ENCODE data around the gene TRIP11. TPM values are rescaled to one million over a fixed set of nuclear protein-coding genes. Genes with fewer than 3 reads are reported as not detected.

TRIP11 gene
- total RNA-seq, 1 donor from 2014 or later: 27.0 TPM

DNA sequence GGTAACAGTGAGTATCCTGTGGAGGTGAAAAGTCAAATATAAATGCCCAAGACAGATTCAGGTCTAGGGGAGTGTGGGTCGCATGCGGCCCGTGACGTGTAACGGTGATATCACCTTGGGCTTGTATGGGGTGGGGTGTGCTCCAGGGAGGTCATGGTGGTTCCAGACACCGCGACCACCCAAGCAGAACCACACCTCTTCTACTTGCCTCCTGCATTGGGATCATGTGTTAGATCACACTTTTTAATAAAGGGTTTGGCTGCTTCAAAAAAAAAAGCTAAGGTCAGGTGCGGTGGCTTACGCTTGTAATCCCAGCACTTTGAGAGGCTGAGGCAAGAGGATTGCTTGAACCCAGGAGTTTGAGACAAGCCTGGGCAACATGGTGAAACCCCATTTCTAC is 96.9 kb downstream of the TRIP11 start:
- no peak for DNase-seq (ENCODE audit: extremely low spot score in 2 of 2)
- H3K27ac ChIP-seq: no peak overlapping the region
- no peak overlapping the region for H3K4me3 ChIP-seq
- H3K4me1 ChIP-seq: peaks cover 17% of the 10 kb centered on the region
- no peaks in the 10 kb centered on the region for H3K9me3 ChIP-seq
- intact Hi-C loops (cut with DNase I): no loop called here
- no peaks in the 10 kb centered on the region for H3K27me3 ChIP-seq
- peaks cover 0 to 13% of the 10 kb centered on the region in 2 donors for H3K36me3 ChIP-seq
- TF ChIP-seq, protein P1, sequence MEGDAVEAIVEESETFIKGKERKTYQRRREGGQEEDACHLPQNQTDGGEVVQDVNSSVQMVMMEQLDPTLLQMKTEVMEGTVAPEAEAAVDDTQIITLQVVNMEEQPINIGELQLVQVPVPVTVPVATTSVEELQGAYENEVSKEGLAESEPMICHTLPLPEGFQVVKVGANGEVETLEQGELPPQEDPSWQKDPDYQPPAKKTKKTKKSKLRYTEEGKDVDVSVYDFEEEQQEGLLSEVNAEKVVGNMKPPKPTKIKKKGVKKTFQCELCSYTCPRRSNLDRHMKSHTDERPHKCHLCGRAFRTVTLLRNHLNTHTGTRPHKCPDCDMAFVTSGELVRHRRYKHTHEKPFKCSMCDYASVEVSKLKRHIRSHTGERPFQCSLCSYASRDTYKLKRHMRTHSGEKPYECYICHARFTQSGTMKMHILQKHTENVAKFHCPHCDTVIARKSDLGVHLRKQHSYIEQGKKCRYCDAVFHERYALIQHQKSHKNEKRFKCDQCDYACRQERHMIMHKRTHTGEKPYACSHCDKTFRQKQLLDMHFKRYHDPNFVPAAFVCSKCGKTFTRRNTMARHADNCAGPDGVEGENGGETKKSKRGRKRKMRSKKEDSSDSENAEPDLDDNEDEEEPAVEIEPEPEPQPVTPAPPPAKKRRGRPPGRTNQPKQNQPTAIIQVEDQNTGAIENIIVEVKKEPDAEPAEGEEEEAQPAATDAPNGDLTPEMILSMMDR (IDR thresholded peaks at IDR 0.05): no peak
- TF ChIP-seq POLR2AphosphoS5 (IDR thresholded peaks at IDR 0.05; ENCODE audit: insufficient read depth in 1 of 2, low read depth in 1 of 2) (no peak), POLR2A (IDR thresholded peaks at IDR 0.05) (no peak)

DNA sequence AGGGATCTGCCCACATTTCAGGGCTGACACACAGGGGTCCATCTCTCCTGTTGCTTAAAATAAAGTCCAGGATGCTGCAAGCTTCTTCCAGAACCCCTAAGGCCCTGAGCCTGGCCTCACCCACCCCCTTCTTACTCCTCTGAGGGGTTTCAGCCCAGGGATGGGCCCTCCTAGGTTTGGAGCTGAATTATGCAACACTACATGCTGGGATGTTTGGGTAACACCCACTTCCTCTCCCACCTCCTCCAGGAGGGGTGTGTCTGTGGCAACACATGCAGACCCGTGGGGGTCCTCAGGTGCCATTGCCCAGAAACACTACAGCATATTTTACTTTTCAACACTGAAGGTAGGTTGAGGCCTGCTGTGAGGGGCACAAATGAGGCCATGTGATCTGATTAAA is 97.7 kb downstream of the TRIP11 start:
- intact Hi-C loops (cut with DNase I): no loop called here
- no peak for DNase-seq (ENCODE audit: extremely low spot score in 2 of 2)

DNA sequence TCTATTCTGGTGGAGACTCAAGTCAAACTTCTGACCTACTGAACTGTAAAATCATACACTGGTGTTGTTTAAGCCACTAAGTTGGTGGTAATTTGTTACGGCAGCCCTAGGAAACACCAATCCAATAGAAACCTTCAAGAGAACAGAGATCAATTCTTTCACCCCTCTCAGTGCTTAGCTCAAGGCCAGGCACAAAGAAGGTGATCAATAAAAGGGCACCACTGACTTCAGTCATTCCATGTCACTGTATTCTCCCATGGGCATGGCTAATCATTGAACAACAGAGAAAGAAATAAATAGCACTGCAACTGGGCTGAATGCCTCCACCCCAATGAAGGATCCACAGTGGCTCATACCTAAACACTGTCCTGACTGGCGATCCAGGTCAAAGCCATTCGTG is 99.7 kb downstream of the TRIP11 start:
- Histone ChIP-seq H3K4me3 (no peak overlapping the region), H3K4me1 (no peaks in the 10 kb centered on the region), H3K27ac (no peak overlapping the region), H3K27me3 (no peaks in the 10 kb centered on the region), H3K36me3 (peaks cover 0 to 21% of the 10 kb centered on the region in 2 donors), H3K9me3 (no peaks in the 10 kb centered on the region)
- no peak for DNase-seq (ENCODE audit: extremely low spot score in 2 of 2)
- TF ChIP-seq POLR2AphosphoS5 (IDR thresholded peaks at IDR 0.05; ENCODE audit: insufficient read depth in 1 of 2, low read depth in 1 of 2) (no peak), POLR2A (IDR thresholded peaks at IDR 0.05) (no peak)
- TF ChIP-seq, protein P1 (IDR thresholded peaks at IDR 0.05): no peak
- intact Hi-C loops (cut with DNase I): no loop called here

More for the DNA sequence above, 97.7 kb downstream of the TRIP11 start:
- Histone ChIP-seq H3K9me3 (no peaks in the 10 kb centered on the region), H3K4me1 (peaks cover 12% of the 10 kb centered on the region), H3K36me3 (peaks cover 0 to 13% of the 10 kb centered on the region in 2 donors), H3K4me3 (no peak overlapping the region), H3K27ac (no peak overlapping the region), H3K27me3 (no peaks in the 10 kb centered on the region)
- no peak for TF ChIP-seq POLR2AphosphoS5 (IDR thresholded peaks at IDR 0.05; ENCODE audit: insufficient read depth in 1 of 2, low read depth in 1 of 2)
- TF ChIP-seq POLR2A (IDR thresholded peaks at IDR 0.05): no peak
- TF ChIP-seq, protein P1 (IDR thresholded peaks at IDR 0.05): no peak

DNA sequence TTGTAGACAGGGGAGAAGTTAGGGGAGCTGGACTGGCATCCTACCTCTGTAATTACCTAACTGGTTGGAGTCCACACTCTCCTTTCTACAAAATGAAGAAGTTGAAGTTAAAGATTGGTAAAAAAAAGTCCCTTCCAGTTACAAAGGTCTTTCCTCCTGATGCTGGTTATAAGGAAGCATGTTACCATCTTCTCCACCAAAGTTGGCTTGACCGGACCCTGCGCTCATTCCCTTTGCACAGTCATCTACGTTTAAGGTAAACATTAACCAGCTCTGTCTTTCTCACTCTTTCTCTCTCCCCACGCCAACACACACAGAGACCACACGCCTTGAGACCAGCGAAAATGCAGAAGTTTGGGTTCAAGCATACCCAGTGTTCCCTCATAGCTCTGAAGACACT is 104.3 kb downstream of the TRIP11 start:
- Histone ChIP-seq H3K36me3 (peaks cover 0 to 21% of the 10 kb centered on the region in 2 donors), H3K27me3 (no peaks in the 10 kb centered on the region), H3K4me3 (no peak overlapping the region), H3K4me1 (no peaks in the 10 kb centered on the region), H3K9me3 (no peaks in the 10 kb centered on the region), H3K27ac (no peak overlapping the region)
- TF ChIP-seq, protein P1 (IDR thresholded peaks at IDR 0.05): no peak
- TF ChIP-seq POLR2AphosphoS5 (IDR thresholded peaks at IDR 0.05; ENCODE audit: insufficient read depth in 1 of 2, low read depth in 1 of 2): no peak
- no peak for TF ChIP-seq POLR2A (IDR thresholded peaks at IDR 0.05)
- intact Hi-C loops (cut with DNase I): no loop called here
- no peak for DNase-seq (ENCODE audit: extremely low spot score in 2 of 2)

DNA sequence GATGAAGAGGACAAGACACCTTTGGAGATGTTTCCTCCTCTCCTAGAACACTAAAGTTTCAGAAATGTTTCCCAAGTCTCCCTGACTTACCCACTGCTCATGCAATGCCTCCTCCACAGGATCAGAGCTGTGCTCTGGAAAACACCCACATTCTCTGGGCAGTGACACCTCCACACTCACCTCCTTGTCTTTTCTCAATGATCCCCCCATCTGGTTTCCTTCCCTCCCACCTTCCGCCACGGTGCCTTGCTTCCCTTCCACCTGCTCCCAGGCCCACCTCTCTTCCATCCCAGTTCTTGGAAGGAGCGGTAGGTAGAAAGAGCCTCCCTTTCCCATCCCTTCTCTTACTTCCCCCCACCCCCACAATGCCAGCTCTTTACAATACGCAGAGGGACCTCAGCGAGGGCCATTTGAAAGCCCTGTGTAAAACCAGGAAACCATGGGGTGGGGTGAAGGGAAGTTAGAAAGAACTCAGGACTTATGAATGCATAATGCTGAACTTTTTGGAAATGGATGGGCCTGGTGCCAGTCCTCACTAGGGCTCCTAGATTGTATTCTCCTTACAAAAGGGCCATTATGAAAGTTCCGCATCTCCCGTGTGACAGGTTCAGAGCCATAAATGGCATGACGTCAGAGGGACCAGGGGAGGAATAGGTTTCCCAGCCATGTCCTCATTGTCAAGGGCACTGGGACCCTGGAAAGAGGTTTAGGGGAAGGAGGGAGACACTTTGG is 105.1 kb downstream of the TRIP11 start:
- intact Hi-C loops (cut with DNase I): no loop called here
- Histone ChIP-seq H3K27ac (no peak overlapping the region), H3K36me3 (peaks cover 0 to 12% of the 10 kb centered on the region in 2 donors), H3K27me3 (no peaks in the 10 kb centered on the region), H3K4me1 (peaks cover 3% of the 10 kb centered on the region), H3K4me3 (no peak overlapping the region), H3K9me3 (no peaks in the 10 kb centered on the region)
- TF ChIP-seq POLR2AphosphoS5 (IDR thresholded peaks at IDR 0.05; ENCODE audit: insufficient read depth in 1 of 2, low read depth in 1 of 2) (no peak), POLR2A (IDR thresholded peaks at IDR 0.05) (no peak)
- TF ChIP-seq, protein P1 (IDR thresholded peaks at IDR 0.05): no peak
- no peak for DNase-seq (ENCODE audit: extremely low spot score in 2 of 2)
